Right atrium auricular region (tissue), 2 donors: ENCODE measurements around the gene NEK6. TPM values are rescaled to one million over a fixed set of nuclear protein-coding genes. Genes with fewer than 3 reads are reported as not detected.

Experiments
- DNase-seq: peaks from one replicate; pipeline ENCODE4 v3.0.0-alpha.2; 2019; ENCODE audit warnings: low spot score
- H3K27ac ChIP-seq, 2 donors: fragments of 200-600 bp; sonication (generic); 1 replicate in 1 of 2; 2 replicates in 1 of 2; pipeline ENCODE4 v1.5.1; 2016 to 2019
- H3K27me3 ChIP-seq, 2 donors: fragments of 200-600 bp; sonication (generic); one replicate each; pipeline versions ENCODE4 v1.5.1 to v1.6.0; 2017 to 2019
- H3K36me3 ChIP-seq: fragments of 200-600 bp; sonication (generic); one replicate; pipeline ENCODE4 v1.5.1; 2016
- H3K4me1 ChIP-seq, 2 donors: fragments of 200-600 bp; sonication (generic); one replicate each; pipeline versions ENCODE4 v1.5.1 to v1.6.0; 2017 to 2019
- H3K4me3 ChIP-seq, 2 donors: fragments of 200-600 bp; sonication (generic); 1 replicate in 1 of 2; 2 replicates in 1 of 2; pipeline ENCODE4 v1.5.1; 2017 to 2019; ENCODE audit warnings: mild to moderate bottlenecking in 1 of 2, moderate library complexity in 1 of 2
- H3K9me3 ChIP-seq, 2 donors: fragments of 200-600 bp; sonication (generic); one replicate each; pipeline ENCODE4 v1.5.1; 2019
- total RNA-seq, 2 donors: library from RNA; depleted of rRNA; stranded (reverse); fragments of >200 nt; gene quantifications; one replicate each; pipeline ENCODE4 v1.1.0, GENCODE V29; 2016
- TF ChIP-seq, protein P1 (sequence below), 2 donors: fragments of 200-600 bp; sonication (generic); IDR thresholded peaks; one replicate each; pipeline ENCODE4 v1.5.1; 2019; ENCODE audit warnings: antibody characterized with exemption in 2 of 2

NEK6 gene
- total RNA-seq, 2 donors from 2014 or later = 9.2 to 9.7 TPM

DNA sequence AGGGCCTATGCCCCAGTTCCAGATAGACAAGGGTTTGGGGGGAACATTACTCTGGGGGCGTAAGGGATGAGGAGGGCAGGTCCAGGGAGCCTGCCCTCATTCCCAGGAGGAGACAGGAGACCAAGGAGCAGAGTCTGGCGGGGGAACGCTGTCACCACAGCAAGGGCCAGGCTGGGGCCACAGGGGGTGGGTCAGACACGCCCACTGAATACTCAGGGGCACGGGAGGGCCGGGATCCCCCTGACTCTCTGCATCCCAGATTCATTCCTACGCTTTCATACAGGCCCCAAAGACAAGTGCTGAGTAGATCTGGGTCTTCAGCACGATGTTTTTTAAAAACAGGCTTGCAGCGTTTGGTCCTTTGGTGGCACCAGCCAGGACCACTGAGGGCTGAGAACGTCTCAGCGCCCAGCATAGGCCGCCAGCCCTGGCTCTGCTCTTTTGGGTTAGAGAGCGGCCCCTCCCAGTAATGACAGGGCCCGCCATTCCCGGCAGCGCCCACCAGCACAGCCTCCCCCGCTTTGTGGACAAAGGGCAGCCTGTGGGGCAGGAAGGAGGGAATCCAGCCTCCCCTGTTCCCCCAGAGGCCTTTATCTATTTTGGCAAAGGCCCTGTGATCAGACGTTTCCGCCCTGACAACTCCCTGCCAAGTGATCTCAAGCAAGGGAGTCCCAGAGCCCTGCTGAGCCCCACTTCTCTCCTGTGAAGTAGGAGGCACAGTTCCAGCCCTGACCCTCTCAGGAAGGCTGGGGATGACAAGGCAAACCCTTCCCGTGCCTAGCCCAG is 24.9 kb downstream of the NEK6 start:
- Histone ChIP-seq H3K4me3 (no peak overlapping the region), H3K9me3 (no peaks in the 10 kb centered on the region), H3K4me1 (peaks cover 0 to 90% of the 10 kb centered on the region in 2 donors), H3K27ac (peak overlapping the region; percentile 80 to 81), H3K27me3 (no peaks in the 10 kb centered on the region), H3K36me3 (no peaks in the 10 kb centered on the region)
- DNase-seq = peak; percentile 88
- TF ChIP-seq, protein P1, sequence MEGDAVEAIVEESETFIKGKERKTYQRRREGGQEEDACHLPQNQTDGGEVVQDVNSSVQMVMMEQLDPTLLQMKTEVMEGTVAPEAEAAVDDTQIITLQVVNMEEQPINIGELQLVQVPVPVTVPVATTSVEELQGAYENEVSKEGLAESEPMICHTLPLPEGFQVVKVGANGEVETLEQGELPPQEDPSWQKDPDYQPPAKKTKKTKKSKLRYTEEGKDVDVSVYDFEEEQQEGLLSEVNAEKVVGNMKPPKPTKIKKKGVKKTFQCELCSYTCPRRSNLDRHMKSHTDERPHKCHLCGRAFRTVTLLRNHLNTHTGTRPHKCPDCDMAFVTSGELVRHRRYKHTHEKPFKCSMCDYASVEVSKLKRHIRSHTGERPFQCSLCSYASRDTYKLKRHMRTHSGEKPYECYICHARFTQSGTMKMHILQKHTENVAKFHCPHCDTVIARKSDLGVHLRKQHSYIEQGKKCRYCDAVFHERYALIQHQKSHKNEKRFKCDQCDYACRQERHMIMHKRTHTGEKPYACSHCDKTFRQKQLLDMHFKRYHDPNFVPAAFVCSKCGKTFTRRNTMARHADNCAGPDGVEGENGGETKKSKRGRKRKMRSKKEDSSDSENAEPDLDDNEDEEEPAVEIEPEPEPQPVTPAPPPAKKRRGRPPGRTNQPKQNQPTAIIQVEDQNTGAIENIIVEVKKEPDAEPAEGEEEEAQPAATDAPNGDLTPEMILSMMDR (IDR thresholded peaks at IDR 0.05) = no peak

DNA sequence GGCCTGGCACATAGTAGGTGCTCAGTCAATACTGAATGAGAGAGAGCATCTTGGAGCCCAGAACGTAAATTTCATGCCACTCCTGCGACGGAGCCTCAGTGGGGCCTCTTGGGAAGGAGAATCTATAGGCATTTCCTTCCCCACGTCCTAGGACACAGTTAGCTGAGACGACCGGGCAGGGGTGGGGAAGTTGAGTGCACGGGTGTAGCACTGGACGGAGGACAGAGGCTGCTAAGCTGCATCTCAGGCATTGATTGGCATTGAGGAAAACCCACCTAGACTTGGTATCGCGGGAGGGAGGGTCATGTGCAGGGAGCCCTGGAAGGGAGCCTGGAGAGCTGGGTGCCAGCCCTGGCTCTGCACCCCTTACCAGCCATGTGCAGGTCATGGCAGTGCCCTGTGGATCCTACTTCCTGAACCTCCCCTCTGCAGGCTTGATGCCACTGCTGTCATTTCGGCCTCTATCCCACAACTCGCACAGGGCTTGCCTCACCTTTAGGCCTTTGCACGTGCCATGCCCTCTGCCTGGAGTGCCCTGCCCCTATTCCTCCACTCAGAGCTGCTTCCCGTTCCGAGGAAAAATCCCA is 25.6 kb downstream of the NEK6 start:
- no peak for DNase-seq
- TF ChIP-seq, protein P1 (IDR thresholded peaks at IDR 0.05) = no peak

DNA sequence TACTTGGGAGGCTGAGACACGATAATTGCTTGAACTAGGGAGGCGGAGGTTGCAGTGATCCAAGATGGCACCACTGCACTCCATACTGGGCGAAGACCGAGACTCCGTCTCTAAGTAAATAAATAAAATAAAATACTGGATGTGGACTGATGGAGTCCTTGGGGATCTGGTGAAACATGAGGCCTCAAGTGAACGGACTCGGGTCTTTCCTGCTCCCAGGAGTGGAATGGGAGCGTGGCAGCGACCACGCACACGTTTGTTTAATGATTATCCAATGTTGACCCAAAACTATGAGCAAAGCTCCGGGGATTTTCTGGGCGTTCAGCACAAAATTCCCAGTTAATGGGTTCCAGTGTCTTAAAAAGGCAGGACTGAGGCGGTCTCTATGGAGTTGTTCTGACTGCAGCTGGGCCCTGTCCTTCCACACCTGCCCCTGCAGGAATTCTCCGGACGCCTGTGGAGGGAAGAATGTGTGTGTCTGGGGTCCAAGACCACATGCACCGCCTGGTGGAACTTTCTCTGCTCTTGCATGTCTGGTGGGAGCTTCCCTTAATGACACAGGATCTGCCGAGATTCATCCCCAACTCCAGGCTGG is 26.6 kb downstream of the NEK6 start:
- H3K4me3 ChIP-seq = no peak overlapping the region
- H3K4me1 ChIP-seq = peaks cover 0 to 73% of the 10 kb centered on the region in 2 donors
- TF ChIP-seq, protein P1 (IDR thresholded peaks at IDR 0.05) = no peak
- peak overlapping the region; percentile 66 to 71 for H3K27ac ChIP-seq
- H3K27me3 ChIP-seq = no peaks in the 10 kb centered on the region
- no peaks in the 10 kb centered on the region for H3K9me3 ChIP-seq
- no peaks in the 10 kb centered on the region for H3K36me3 ChIP-seq
- no peak for DNase-seq

More for the DNA sequence above, 25.6 kb downstream of the NEK6 start:
- Histone ChIP-seq H3K4me3 (no peak overlapping the region), H3K27me3 (no peaks in the 10 kb centered on the region), H3K4me1 (peaks cover 0 to 83% of the 10 kb centered on the region in 2 donors), H3K36me3 (no peaks in the 10 kb centered on the region), H3K27ac (peak overlapping the region; percentile 80 to 81), H3K9me3 (no peaks in the 10 kb centered on the region)

DNA sequence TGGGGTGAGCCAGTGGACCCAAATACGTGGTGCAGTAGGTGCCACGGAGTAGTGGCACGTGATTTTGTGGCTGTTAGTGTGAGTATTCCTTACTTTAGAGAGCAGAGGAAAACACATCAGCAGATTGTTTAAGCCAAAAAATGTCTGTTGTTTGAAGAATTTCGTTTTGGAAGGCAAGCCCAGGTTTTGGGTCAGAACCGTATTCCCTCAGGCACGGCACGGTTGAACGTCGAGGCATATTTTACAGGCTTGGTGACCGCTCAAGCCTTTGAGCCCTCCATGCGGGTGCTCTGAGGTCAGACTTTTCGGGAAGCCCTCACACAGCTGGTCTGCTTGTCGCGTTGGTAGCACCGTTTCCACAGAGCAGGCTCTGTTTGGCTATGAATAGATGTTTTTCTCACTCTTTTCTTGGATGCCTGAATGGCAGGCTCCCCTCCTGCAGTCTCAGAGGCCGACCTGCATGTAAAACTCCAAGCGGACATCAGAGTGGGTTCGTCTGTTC is 27.2 kb downstream of the NEK6 start:
- Histone ChIP-seq H3K4me1 (peaks cover 0 to 71% of the 10 kb centered on the region in 2 donors), H3K36me3 (no peaks in the 10 kb centered on the region), H3K9me3 (no peaks in the 10 kb centered on the region), H3K4me3 (no peak overlapping the region), H3K27ac (peak overlapping the region; percentile 66 to 71), H3K27me3 (no peaks in the 10 kb centered on the region)
- no peak for DNase-seq
- TF ChIP-seq, protein P1 (IDR thresholded peaks at IDR 0.05) = no peak

DNA sequence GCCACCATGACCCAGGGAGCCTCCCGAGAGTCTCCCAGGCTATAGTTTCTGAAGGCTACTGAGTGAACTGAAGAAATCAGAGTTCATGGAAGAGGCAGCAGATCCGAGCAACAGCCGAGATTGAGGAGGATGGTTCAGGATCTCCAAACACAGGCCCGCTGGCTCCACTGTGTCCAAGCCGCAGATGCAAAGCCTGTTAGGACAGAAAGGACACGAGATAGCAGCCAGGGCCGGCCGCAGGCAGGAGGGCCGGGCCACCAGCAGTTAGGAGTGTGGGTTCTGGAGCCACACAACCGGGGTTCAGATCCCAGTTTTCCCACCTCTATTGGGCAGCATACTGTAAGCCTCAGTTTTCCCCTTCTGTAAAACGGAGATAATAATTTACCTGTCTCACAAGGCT is 27.7 kb downstream of the NEK6 start:
- H3K27me3 ChIP-seq = no peaks in the 10 kb centered on the region
- peak overlapping the region; percentile 66 to 71 for H3K27ac ChIP-seq
- TF ChIP-seq, protein P1 (IDR thresholded peaks at IDR 0.05) = no peak
- no peak for DNase-seq
- no peak overlapping the region for H3K4me3 ChIP-seq
- peaks cover 0 to 71% of the 10 kb centered on the region in 2 donors for H3K4me1 ChIP-seq
- no peaks in the 10 kb centered on the region for H3K9me3 ChIP-seq
- H3K36me3 ChIP-seq = no peaks in the 10 kb centered on the region
